GM18526 (cell line): ENCODE measurements around the gene GAS6.

ENCODE experiments used
- POLR2A ChIP-seq: IDR thresholded peaks from 3 replicates; pipeline ENCODE4 v1.6.1; 2011; ENCODE audit not compliant: insufficient read length; ENCODE audit errors: extremely low read depth

GAS6 gene

DNA sequence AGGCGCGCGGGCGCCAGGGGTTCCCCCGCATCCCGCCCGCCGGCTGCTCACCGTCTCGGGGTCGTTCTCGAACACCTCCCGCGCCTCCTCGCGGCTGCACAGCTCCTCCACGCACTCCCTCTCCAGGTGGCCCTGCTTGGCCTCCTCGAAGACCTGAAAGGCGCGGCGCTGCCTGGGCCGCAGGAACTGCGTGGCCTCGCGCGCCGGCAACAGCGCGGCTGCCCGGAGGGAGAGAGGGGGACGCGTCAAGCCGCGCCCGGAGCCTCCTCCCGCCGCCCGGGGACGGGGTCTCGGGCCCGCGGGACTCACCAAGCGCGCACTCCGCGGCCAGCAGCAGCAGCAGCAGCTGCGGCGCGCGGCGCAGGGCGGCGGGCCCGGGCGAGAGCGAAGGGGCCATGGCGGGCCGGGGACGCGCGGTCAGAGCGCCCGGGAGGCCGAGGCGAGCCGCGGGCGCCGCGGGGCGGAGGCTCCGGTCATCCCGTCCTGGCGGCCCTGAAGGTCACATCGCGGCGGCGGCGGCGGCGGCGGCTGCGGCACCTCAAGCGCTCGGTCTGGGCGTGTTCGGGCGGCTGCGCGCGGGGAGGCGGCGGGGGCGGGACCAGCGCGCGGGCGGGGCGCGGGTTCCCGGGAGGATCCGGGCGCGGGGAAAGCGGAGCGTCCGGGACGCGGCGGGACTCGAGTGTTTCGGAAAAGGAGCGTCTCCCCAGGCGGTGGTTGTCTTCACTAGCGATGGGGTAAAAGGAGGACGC is at the start of gene GAS6:
Gene GAS6, minus strand, starts transcription at position 553 of the 749 bp plus-strand sequence. Its CDS starts 156 bp downstream, at position 397.
- no peak for TF ChIP-seq POLR2A

- TF ChIP-seq POLR2A, result no peak
Measured at GRCh38 chr13:113912596-113912995, 48.7 kb upstream of the GAS6 start.

DNA sequence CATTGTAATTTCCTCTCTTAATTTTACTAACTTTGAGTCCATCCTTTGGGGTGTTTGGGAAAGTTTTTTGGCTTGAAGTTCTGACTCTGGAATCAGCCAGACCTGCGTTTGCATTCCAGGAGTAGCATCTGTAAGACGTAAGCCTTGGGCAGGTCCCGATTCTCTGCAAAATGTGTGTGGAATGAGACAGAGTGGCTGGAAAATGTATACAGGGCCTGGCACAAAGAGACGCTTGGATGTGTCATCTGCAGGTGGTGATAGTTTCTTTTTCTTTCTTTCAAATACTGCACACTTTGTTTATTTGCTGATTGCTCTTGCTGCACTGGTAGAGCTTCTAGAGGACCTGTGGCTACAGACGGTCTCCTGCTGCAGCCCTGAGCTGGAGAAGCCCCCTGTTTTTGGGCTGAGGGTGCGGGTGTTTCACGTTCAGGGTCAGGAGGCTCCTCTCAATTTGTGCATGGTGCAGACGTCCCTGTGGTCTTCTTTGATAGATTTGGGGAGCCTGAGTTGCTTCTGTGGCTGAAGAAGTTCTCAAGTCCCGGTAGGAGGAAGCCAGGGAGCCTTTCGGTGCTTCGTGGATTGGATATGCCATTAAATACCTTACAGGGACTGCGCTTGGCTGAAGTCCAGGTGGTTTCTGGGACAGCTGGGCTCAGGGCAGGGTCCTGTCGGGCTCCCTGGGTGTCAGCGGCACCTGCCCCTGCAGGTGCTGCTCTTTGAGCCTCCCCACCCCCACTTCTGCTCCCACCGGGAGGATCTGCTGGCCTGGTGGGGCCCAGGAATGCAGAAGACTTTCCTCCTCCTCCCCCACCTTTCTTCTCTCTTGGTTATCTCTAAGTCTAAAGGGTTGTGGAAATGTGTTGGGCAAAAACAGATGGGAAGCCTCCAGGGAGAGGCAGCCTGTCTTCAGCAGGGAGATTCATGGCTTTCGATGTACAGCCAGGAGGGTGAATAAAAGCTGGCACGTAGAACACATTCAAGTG is 44.0 kb upstream of the GAS6 start:
- no peak for TF ChIP-seq POLR2A

DNA sequence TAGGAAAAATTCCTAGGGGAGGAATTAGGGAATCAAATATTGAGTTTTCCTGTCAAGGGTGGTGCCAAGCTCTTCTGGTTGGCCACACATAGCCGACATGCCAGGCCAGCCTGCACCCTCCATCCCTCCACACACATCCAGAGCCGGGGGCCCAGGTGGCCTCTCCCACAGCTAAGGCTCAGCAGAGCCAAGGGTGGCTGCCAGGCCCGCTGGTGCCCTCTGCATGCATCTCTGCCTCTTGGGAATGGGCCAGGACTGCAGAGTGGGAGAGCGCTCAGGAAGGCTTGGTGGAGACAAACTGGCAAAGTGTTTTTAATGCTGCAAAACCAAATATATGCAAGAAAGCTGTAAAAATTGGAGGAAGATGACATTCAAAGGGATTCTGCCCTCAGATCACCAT is 42.7 kb upstream of the GAS6 start:
- no peak for TF ChIP-seq POLR2A

DNA sequence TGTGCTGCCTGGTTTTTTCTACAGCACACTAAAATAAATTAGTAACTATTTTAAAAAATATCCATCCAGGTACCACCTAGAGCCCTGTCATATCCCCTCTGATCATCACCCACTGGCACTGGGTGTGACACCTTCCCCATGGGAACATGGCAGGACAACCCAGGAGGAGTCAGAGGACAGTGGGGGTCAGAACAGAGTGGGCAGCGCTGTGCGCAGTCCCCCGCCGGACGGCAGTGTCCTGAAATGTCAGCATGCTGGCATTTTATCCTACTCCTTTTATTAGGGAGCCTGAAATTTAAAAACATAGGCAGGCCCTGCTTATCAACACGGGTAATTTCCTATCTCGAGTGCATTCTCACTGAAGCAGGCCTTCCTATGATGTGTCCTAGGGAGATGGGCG is 42.1 kb upstream of the GAS6 start:
- TF ChIP-seq POLR2A, result no peak

GRCh38 chr13:113905018-113905417 is 41.1 kb upstream of the GAS6 start:
- no peak for TF ChIP-seq POLR2A

- TF ChIP-seq POLR2A, result no peak
Measured at GRCh38 chr13:113904411-113904810, 40.5 kb upstream of the GAS6 start.

DNA sequence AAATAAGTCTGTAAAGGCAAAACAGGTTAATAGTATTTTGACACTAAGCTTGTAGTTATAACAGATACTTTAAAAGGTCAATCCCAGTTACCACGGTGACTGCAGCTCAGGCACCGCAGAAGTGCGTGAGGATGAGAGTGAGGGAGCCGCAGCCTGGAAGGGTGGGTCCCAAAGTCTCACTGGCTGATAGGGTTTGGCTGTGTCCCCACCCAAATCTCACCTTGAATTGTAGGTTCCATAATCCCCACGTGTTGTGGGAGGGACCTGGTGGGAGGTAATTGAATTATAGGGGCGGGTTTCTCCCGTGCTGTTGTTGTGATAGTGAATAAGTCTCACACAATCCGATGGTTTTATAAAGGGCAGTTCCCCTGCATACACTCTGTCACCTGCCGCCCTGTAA is 40.0 kb upstream of the GAS6 start:
- TF ChIP-seq POLR2A, result no peak

DNA sequence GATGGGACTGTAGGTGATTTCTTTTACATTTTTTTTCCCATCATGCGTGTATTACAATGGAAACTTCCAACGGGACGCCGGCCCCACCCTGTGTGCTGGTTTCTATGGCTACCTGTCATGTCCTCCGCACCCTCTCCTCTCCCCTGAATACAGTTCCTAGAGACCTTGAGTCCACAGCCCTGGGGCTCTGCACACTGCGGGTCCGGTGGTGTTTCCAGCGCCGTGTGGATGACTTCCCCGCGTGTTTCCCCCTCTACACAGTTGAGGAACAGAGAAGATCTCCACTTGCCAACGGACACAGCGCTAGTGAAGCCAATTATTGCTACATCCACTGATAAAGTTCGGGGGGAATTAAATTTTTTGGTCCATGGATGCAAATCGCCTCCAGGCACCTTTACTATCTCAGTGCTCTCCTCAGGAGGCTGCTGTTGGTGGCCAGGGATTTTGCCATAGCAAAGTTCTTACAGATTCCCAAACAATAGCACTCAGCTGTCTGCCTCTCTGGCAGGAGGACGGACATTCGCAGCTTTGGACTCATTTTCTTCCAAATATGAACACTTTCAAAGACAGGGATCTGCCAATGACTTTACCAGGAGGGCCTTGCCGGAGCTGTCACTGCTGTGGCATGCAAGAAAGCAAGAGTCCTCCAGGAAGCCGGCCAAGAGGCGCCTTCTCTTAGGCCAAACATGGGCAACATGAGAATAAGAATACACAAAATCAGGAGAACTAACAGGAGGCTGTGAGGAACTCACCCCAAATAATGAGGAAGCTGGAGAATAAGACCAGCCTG is 39.3 kb upstream of the GAS6 start:
- no peak for TF ChIP-seq POLR2A

GRCh38 chr13:113902481-113902880 is 38.6 kb upstream of the GAS6 start:
- TF ChIP-seq POLR2A, result no peak

DNA sequence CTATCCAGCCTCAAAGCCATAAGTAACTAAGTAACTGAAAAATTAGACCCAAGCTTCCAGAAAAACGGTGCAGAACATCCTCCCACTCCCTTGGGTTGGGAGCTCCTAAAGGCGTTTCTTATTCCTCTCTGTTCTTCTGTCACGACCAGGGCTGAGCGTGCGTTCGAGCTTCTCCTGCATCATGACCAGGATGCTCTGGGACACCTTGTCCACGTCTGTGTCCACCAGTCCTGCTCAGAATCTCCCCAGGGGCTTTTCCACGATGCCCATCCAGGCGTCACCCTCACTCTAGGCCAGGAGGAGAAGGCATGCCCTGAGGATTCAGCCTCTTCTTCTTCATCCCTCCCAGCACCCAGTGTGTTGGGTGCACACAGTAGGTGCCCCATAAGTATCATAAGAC is 37.8 kb upstream of the GAS6 start:
- no peak for TF ChIP-seq POLR2A

DNA sequence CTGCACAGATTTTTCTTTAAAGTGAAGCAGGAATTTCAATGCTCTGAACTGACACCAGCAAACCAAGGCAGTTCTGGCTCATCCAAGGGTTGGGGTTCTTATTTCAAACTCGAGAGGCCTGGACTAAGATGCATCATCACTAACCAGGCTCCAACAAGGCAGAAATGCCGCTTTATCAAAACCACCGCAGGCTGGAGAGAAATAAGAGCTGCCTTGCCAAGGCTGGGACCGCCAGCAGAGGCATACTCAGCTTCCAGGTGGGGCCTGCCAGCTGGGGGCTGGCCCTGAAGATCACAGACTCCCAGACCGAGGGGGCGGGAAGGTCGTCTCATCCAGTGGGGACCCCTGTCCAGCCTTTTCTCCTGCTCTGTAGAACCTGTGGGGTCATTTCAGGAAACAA is 37.4 kb upstream of the GAS6 start:
- TF ChIP-seq POLR2A, result no peak

DNA sequence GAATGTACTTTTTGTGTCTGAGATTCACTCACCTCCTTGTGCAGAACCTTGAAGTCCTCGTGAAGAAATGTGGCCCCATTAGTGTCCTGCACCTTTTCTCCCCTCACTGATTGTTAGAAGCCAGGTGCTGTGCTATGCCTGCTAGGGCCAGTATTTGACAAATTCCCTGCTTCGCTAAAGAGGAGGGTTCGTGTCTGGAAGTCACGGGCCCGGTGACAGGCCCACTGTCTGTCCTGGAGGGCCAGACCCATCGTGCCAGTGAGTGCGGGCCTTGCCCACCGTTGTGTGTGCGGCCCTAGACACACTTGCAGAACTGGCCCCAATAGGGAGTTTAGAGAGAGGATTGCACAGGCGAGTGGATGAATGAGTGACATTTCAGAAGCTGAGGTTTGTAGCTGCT is 36.8 kb upstream of the GAS6 start:
- no peak for TF ChIP-seq POLR2A

- TF ChIP-seq POLR2A, result no peak
Measured at GRCh38 chr13:113898391-113898790, 34.5 kb upstream of the GAS6 start.

- TF ChIP-seq POLR2A, result no peak
Measured at GRCh38 chr13:113897966-113898365, 34.1 kb upstream of the GAS6 start.
